H1 (cell line): ENCODE measurements around the gene KRTAP10-12.

Source experiments
- EGR1 ChIP-seq: IDR thresholded peaks from 2 replicates; pipeline ENCODE4 v1.6.1; 2011; ENCODE audit warnings: low read depth, low read length, borderline replicate concordance
- EP300 ChIP-seq, 2 experiments: IDR thresholded peaks; 1 replicate in 1 of 2; 2 replicates in 1 of 2; pipeline ENCODE4 v1.6.1; 2011 to 2012; ENCODE audit warnings: low read depth in 2 of 2, low read length in 2 of 2, mild to moderate bottlenecking in 2 of 2, borderline replicate concordance in 1 of 2, inconsistent platforms in 1 of 2, moderate library complexity in 1 of 2
- EZH2 ChIP-seq: fragments of 200-600 bp; sonication (generic); IDR thresholded peaks from 2 replicates; pipeline ENCODE4 v1.7.1; 2012; ENCODE audit warnings: low read depth, mild to moderate bottlenecking, moderate library complexity, low read length, inconsistent platforms; ENCODE audit not compliant: severe bottlenecking
- JUN ChIP-seq: IDR thresholded peaks from 2 replicates; pipeline ENCODE4 v1.6.1; 2011; ENCODE audit warnings: low read depth, mild to moderate bottlenecking, improper control_type of control experiment, low read length
- POLR2A ChIP-seq, 2 experiments: IDR thresholded peaks; 1 replicate in 1 of 2; 2 replicates in 1 of 2; pipeline ENCODE4 v1.6.1; 2011; ENCODE audit warnings: low read depth in 2 of 2, low read length in 2 of 2, mild to moderate bottlenecking in 2 of 2; ENCODE audit errors: control extremely low read depth in 1 of 2
- SIN3A ChIP-seq, 2 experiments: IDR thresholded peaks in 1 of 2; conservative IDR thresholded peaks in 1 of 2; 2 replicates each; pipeline ENCODE4 v1.6.1; 2011 to 2012; ENCODE audit warnings: low read length in 2 of 2, improper control_type of control experiment in 1 of 2, low read depth in 1 of 2, mild to moderate bottlenecking in 1 of 2
- SP1 ChIP-seq: IDR thresholded peaks from 2 replicates; pipeline ENCODE4 v1.6.1; 2011; ENCODE audit warnings: low read depth, low read length
- TCF12 ChIP-seq: IDR thresholded peaks from 2 replicates; pipeline ENCODE4 v1.6.1; 2011; ENCODE audit warnings: low read depth, mild to moderate bottlenecking, low read length
- TF ChIP-seq, protein P1 (sequence below), 3 experiments: IDR thresholded peaks; 1 replicate in 2 of 3; 2 replicates in 1 of 3; pipeline versions ENCODE4 v1.5.1 to v1.6.1; 2011; ENCODE audit warnings: low read length in 3 of 3, mild to moderate bottlenecking in 3 of 3, inconsistent platforms in 2 of 3, low read depth in 1 of 3, moderate library complexity in 1 of 3; ENCODE audit not compliant: insufficient read depth in 1 of 3; ENCODE audit errors: control extremely low read depth in 1 of 3

DNA sequence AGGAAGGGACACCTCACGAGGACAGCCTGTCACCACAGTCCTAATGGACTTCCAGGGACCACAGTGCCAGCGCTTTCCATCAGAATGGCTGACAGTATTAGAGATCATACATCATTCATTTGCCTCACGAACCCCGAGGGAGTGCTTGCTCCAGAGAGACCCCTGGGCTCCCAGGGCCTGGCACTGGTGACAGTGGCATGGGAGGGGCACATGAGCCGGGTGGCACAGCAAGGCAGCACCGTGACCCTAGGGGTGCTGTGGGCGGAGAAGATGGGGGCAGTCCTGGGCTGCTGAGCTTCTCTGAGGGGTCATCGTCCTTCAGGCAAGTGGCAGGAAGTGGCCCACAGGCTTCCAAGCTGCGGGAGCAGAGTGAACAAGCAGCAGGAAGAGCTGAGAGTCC, 30.8 kb downstream of the KRTAP10-12 start:
- TF ChIP-seq EZH2 (no peak), EP300 (IDR thresholded peaks at IDR 0.05; ENCODE audit: borderline replicate concordance in 1 of 2, low read depth in 2 of 2, low read length in 2 of 2) (no peak), TCF12 (no peak), POLR2A (IDR thresholded peaks at IDR 0.05; ENCODE audit: control extremely low read depth in 1 of 2, low read depth in 2 of 2, low read length in 2 of 2) (no peak), SP1 (no peak), SIN3A (conservative IDR thresholded peaks at IDR 0.05 in 1 of 2, IDR thresholded peaks at IDR 0.05 in 1 of 2; ENCODE audit: low read depth in 1 of 2, low read length in 2 of 2) (no peak), JUN (no peak), EGR1 (no peak)
- TF ChIP-seq, protein P1, sequence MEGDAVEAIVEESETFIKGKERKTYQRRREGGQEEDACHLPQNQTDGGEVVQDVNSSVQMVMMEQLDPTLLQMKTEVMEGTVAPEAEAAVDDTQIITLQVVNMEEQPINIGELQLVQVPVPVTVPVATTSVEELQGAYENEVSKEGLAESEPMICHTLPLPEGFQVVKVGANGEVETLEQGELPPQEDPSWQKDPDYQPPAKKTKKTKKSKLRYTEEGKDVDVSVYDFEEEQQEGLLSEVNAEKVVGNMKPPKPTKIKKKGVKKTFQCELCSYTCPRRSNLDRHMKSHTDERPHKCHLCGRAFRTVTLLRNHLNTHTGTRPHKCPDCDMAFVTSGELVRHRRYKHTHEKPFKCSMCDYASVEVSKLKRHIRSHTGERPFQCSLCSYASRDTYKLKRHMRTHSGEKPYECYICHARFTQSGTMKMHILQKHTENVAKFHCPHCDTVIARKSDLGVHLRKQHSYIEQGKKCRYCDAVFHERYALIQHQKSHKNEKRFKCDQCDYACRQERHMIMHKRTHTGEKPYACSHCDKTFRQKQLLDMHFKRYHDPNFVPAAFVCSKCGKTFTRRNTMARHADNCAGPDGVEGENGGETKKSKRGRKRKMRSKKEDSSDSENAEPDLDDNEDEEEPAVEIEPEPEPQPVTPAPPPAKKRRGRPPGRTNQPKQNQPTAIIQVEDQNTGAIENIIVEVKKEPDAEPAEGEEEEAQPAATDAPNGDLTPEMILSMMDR (IDR thresholded peaks at IDR 0.05; ENCODE audit: control extremely low read depth in 1 of 3, insufficient read depth in 1 of 3, low read depth in 1 of 3, low read length in 3 of 3), result no peak
